GM19395 (cell line): Measurements from ENCODE around the gene NEK10.

ENCODE experiments used
- ATAC-seq: cut with Tn5 transposase; IDR thresholded peaks from one replicate; pipeline ENCODE4 v1.9.1; 2021; ENCODE audit warnings: mild to moderate bottlenecking, moderate library complexity; ENCODE audit not compliant: unreplicated experiment

Gene NEK10

GRCh38 chr3:27115352-27115751 is 253.8 kb downstream of the NEK10 start:
- no peak for ATAC-seq

GRCh38 chr3:27114684-27115083 is 254.5 kb downstream of the NEK10 start:
- ATAC-seq, result no peak

GRCh38 chr3:27114129-27114528 is 255.1 kb downstream of the NEK10 start:
- no peak for ATAC-seq

GRCh38 chr3:27110020-27110419 is 259.2 kb downstream of the NEK10 start:
- no peak for ATAC-seq

GRCh38 chr3:27108322-27108721 is 260.9 kb downstream of the NEK10 start:
- no peak for ATAC-seq

GRCh38 chr3:27105904-27106303 is 263.3 kb downstream of the NEK10 start:
- ATAC-seq, result no peak

GRCh38 chr3:27097182-27097581 is 272.0 kb downstream of the NEK10 start:
- ATAC-seq, result peak; percentile 62

GRCh38 chr3:27095553-27096222 is 273.5 kb downstream of the NEK10 start:
- peak; percentile 53 for ATAC-seq

- no peak for ATAC-seq
Observed at GRCh38 chr3:27094721-27095120, 274.5 kb downstream of the NEK10 start.

- no peak for ATAC-seq
Observed at GRCh38 chr3:27093771-27094170, 275.4 kb downstream of the NEK10 start.

- ATAC-seq, result no peak
Observed at GRCh38 chr3:27090275-27091041, 278.7 kb downstream of the NEK10 start.

- no peak for ATAC-seq
Observed at GRCh38 chr3:27089645-27090044, 279.5 kb downstream of the NEK10 start.

- no peak for ATAC-seq
Observed at GRCh38 chr3:27089068-27089467, 280.1 kb downstream of the NEK10 start.

GRCh38 chr3:27085829-27086730 is 283.1 kb downstream of the NEK10 start:
- ATAC-seq, result no peak

GRCh38 chr3:27081992-27082607 is 287.1 kb downstream of the NEK10 start:
- no peak for ATAC-seq

- no peak for ATAC-seq
Observed at GRCh38 chr3:27081566-27081965, 287.6 kb downstream of the NEK10 start.

- no peak for ATAC-seq
Observed at GRCh38 chr3:27080258-27080525, 289.0 kb downstream of the NEK10 start.

GRCh38 chr3:27079427-27080257 is 289.5 kb downstream of the NEK10 start:
- ATAC-seq, result no peak

- no peak for ATAC-seq
Observed at GRCh38 chr3:27078246-27078913, 290.8 kb downstream of the NEK10 start.
